Measurements from ENCODE around the gene SLC38A9.
"Not testable (repeated sequence)": the region's sequence is repeated elsewhere in the genome, so short reads cannot be mapped to it uniquely, and the experiment has no call there.

Gene SLC38A9

DNA sequence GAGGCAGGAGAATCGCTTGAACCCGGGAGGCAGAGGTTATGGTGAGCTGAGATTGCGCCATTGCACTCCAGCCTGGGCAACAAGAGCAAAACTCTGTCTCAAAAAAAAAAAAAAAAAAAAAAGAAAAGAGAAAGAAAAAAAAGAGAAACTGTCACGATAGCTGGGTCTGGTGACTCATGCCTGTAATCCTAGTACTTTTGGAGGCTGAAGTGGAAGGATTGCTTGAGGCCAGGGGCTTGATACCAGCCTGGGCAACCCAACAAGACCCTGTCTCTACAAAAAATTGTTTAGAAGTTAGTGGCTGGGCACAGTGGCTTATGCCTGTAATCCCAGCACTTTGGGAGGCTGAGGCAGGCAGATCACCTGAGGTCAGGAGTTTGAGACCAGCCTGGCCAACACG lies 104.8 kb downstream of the SLC38A9 start:
- H3K9ac ChIP-seq (ENCODE audit: low read length in 5 of 5); H3K27me3 ChIP-seq (ENCODE audit: control insufficient read depth in 5 of 5, insufficient read depth in 4 of 5, low read length in 5 of 5); H3K4me3 ChIP-seq (ENCODE audit: low read depth in 1 of 5, low read length in 5 of 5); H3K36me3 ChIP-seq (ENCODE audit: control insufficient read depth in 5 of 5, insufficient read depth in 5 of 5, low read length in 5 of 5); H3K27ac ChIP-seq (ENCODE audit: low read depth, low read length); H3K9me3 ChIP-seq (ENCODE audit: control insufficient read depth in 5 of 5, low read length in 5 of 5): not testable (repeated sequence)
- peaks cover 5 to 26% (median 14%) of the 10 kb centered on the region in 5 donors for H3K4me1 ChIP-seq (ENCODE audit: control insufficient read depth in 5 of 5, insufficient read depth in 5 of 5, low read length in 5 of 5)

DNA sequence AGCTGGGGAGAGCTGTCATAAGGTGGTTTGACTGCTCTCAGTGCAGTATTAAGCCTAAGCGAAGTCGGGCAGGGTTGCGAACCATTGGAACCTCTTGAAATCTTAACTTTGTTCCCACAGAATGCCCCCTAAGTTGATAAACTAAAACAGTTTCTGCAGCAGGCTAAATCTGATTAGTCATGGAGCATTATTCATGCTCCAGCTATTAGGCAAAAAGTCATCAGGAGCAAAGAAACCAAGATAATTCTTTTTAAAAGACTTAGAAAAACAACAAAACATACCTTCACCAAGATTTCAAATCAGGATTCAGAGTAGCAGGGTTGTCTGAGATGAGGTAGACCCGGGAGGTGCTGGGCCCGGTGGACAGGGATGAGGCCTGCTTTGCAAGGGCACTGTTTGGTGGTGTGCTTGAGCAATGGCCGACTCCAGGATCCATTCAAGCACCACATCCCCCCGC lies 107.5 kb downstream of the SLC38A9 start:
- Histone ChIP-seq H3K27ac (ENCODE audit: low read depth, low read length) (peak overlapping the region; percentile 93), H3K4me1 (ENCODE audit: control insufficient read depth in 5 of 5, insufficient read depth in 5 of 5, low read length in 5 of 5) (peaks cover 9 to 48% (median 41%) of the 10 kb centered on the region in 5 donors), H3K4me3 (ENCODE audit: low read depth in 1 of 5, low read length in 5 of 5) (no peak overlapping the region)

GRCh38 chr5:55603922-55604321 lies 108.2 kb downstream of the SLC38A9 start:
- no peaks in the 10 kb centered on the region for H3K27me3 ChIP-seq (ENCODE audit: control insufficient read depth in 5 of 5, insufficient read depth in 4 of 5, low read length in 5 of 5)
- H3K9me3 ChIP-seq (ENCODE audit: control insufficient read depth in 5 of 5, low read length in 5 of 5): no peaks in the 10 kb centered on the region
- H3K36me3 ChIP-seq (ENCODE audit: control insufficient read depth in 5 of 5, insufficient read depth in 5 of 5, low read length in 5 of 5): no peaks in the 10 kb centered on the region
- H3K4me3 ChIP-seq (ENCODE audit: low read depth in 1 of 5, low read length in 5 of 5): no peak overlapping the region
- H3K4me1 ChIP-seq (ENCODE audit: control insufficient read depth in 5 of 5, insufficient read depth in 5 of 5, low read length in 5 of 5): peaks cover 9 to 55% (median 48%) of the 10 kb centered on the region in 5 donors
- peak overlapping the region in 1 of 5 donors; percentile 68 for H3K9ac ChIP-seq (ENCODE audit: low read length in 5 of 5)
- H3K27ac ChIP-seq (ENCODE audit: low read depth, low read length): peak overlapping the region; percentile 93

More for the DNA sequence above, 107.5 kb downstream of the SLC38A9 start:
- Histone ChIP-seq H3K9me3 (ENCODE audit: control insufficient read depth in 5 of 5, low read length in 5 of 5) (no peaks in the 10 kb centered on the region), H3K36me3 (ENCODE audit: control insufficient read depth in 5 of 5, insufficient read depth in 5 of 5, low read length in 5 of 5) (no peaks in the 10 kb centered on the region), H3K9ac (ENCODE audit: low read length in 5 of 5) (peak overlapping the region in 1 of 5 donors; percentile 68), H3K27me3 (ENCODE audit: control insufficient read depth in 5 of 5, insufficient read depth in 4 of 5, low read length in 5 of 5) (no peaks in the 10 kb centered on the region)

- H3K27me3 ChIP-seq (ENCODE audit: control insufficient read depth in 5 of 5, insufficient read depth in 4 of 5, low read length in 5 of 5): no peaks in the 10 kb centered on the region
- peak overlapping the region; percentile 93 for H3K27ac ChIP-seq (ENCODE audit: low read depth, low read length)
- H3K4me1 ChIP-seq (ENCODE audit: control insufficient read depth in 5 of 5, insufficient read depth in 5 of 5, low read length in 5 of 5): peaks cover 11 to 72% (median 70%) of the 10 kb centered on the region in 5 donors
- H3K36me3 ChIP-seq (ENCODE audit: control insufficient read depth in 5 of 5, insufficient read depth in 5 of 5, low read length in 5 of 5): no peaks in the 10 kb centered on the region
- no peak overlapping the region for H3K4me3 ChIP-seq (ENCODE audit: low read depth in 1 of 5, low read length in 5 of 5)
- no peaks in the 10 kb centered on the region for H3K9me3 ChIP-seq (ENCODE audit: control insufficient read depth in 5 of 5, low read length in 5 of 5)
- peak overlapping the region in 3 of 5 donors; percentile 25 to 81 (median 70) for H3K9ac ChIP-seq (ENCODE audit: low read length in 5 of 5)
Observed at GRCh38 chr5:55601628-55602027, 110.5 kb downstream of the SLC38A9 start.

DNA sequence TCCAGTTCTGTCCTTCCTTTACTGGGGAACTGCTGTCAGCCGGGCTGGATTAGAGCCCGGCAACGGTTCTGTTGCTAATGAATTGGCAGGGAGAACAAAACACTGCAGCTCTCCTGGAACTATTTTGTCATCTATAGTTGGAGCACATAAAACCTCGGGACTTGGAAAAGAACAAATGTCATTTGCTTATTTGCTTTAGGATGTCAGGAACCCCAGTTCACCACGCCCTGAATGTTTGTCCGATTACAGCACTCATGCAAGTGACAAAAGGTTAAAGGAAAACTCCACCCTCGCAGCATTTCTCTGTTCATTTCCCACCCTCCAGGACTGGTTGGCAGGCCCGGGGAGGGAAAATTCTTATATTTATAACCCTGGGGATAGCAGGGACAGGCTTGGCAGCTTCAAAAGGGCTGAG lies 110.9 kb downstream of the SLC38A9 start:
- Histone ChIP-seq H3K4me1 (ENCODE audit: control insufficient read depth in 5 of 5, insufficient read depth in 5 of 5, low read length in 5 of 5) (peaks cover 11 to 73% (median 70%) of the 10 kb centered on the region in 5 donors), H3K4me3 (ENCODE audit: low read depth in 1 of 5, low read length in 5 of 5) (peak overlapping the region in 2 of 5 donors; percentile 8 to 22), H3K9me3 (ENCODE audit: control insufficient read depth in 5 of 5, low read length in 5 of 5) (no peaks in the 10 kb centered on the region), H3K9ac (ENCODE audit: low read length in 5 of 5) (peak overlapping the region in 4 of 5 donors; percentile 47 to 81 (median 64)), H3K27me3 (ENCODE audit: control insufficient read depth in 5 of 5, insufficient read depth in 4 of 5, low read length in 5 of 5) (no peaks in the 10 kb centered on the region), H3K27ac (ENCODE audit: low read depth, low read length) (peak overlapping the region; percentile 93), H3K36me3 (ENCODE audit: control insufficient read depth in 5 of 5, insufficient read depth in 5 of 5, low read length in 5 of 5) (no peaks in the 10 kb centered on the region)

GRCh38 chr5:55600497-55601203 lies 111.5 kb downstream of the SLC38A9 start:
- H3K9me3 ChIP-seq (ENCODE audit: control insufficient read depth in 5 of 5, low read length in 5 of 5): no peaks in the 10 kb centered on the region
- peak overlapping the region in 2 of 5 donors; percentile 8 to 22 for H3K4me3 ChIP-seq (ENCODE audit: low read depth in 1 of 5, low read length in 5 of 5)
- peak overlapping the region; percentile 93 for H3K27ac ChIP-seq (ENCODE audit: low read depth, low read length)
- no peaks in the 10 kb centered on the region for H3K27me3 ChIP-seq (ENCODE audit: control insufficient read depth in 5 of 5, insufficient read depth in 4 of 5, low read length in 5 of 5)
- peaks cover 11 to 73% (median 70%) of the 10 kb centered on the region in 5 donors for H3K4me1 ChIP-seq (ENCODE audit: control insufficient read depth in 5 of 5, insufficient read depth in 5 of 5, low read length in 5 of 5)
- no peaks in the 10 kb centered on the region for H3K36me3 ChIP-seq (ENCODE audit: control insufficient read depth in 5 of 5, insufficient read depth in 5 of 5, low read length in 5 of 5)
- peak overlapping the region; percentile 47 to 72 (median 55) for H3K9ac ChIP-seq (ENCODE audit: low read length in 5 of 5)

GRCh38 chr5:55600086-55600485 lies 112.0 kb downstream of the SLC38A9 start:
- peaks cover 11 to 73% (median 70%) of the 10 kb centered on the region in 5 donors for H3K4me1 ChIP-seq (ENCODE audit: control insufficient read depth in 5 of 5, insufficient read depth in 5 of 5, low read length in 5 of 5)
- peak overlapping the region; percentile 93 for H3K27ac ChIP-seq (ENCODE audit: low read depth, low read length)

DNA sequence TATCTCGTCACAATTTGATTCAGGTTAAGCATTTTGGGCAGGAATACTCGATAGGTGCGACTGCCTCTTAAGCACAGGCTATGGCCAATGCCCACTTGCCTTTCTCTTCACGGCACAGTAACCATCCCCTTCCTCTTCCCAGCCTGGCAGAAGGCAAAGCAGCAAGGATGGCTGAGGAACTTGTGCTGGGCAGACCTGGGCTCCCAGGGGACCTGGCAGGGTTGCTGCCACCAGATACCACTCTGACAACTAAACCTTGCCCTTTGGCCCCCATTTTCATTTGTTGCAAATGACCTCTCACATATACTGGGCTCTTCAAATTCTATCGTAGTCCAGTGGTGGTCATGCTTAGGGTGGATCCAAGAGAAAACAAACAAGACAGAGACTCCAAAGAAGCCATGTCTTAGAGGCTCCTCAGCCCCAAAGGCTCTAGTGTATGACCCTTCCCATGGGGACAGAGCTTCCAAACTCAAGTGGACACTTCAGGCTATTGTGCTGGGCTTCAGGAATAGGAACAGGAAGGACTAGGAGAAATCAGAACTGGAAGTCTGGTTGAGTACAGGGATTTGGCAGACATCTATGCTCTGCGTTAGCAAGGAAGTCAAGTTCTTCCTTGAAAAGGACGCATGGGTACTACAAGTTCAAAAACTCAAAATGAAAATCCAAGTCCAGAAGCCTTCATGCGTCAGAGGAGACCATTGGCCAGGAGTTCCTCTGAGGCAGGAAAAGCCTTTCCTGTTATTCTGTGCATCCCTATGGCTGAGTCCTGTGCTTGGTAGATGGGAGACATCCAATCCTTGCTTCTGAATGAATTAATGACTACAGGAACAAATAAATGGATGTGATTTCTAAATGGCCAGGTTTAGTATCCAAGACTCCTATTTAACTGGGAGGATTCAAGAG lies 112.7 kb downstream of the SLC38A9 start:
- Histone ChIP-seq H3K36me3 (ENCODE audit: control insufficient read depth in 5 of 5, insufficient read depth in 5 of 5, low read length in 5 of 5) (no peaks in the 10 kb centered on the region), H3K9me3 (ENCODE audit: control insufficient read depth in 5 of 5, low read length in 5 of 5) (no peaks in the 10 kb centered on the region), H3K27me3 (ENCODE audit: control insufficient read depth in 5 of 5, insufficient read depth in 4 of 5, low read length in 5 of 5) (no peaks in the 10 kb centered on the region), H3K4me1 (ENCODE audit: control insufficient read depth in 5 of 5, insufficient read depth in 5 of 5, low read length in 5 of 5) (peaks cover 12 to 70% (median 66%) of the 10 kb centered on the region in 5 donors), H3K4me3 (ENCODE audit: low read depth in 1 of 5, low read length in 5 of 5) (peak overlapping the region in 2 of 5 donors; percentile 4 to 17), H3K27ac (ENCODE audit: low read depth, low read length) (peak overlapping the region; percentile 93), H3K9ac (ENCODE audit: low read length in 5 of 5) (no peak overlapping the region)

More at GRCh38 chr5:55600086-55600485, 112.0 kb downstream of the SLC38A9 start:
- Histone ChIP-seq H3K9me3 (ENCODE audit: control insufficient read depth in 5 of 5, low read length in 5 of 5) (no peaks in the 10 kb centered on the region), H3K27me3 (ENCODE audit: control insufficient read depth in 5 of 5, insufficient read depth in 4 of 5, low read length in 5 of 5) (no peaks in the 10 kb centered on the region), H3K9ac (ENCODE audit: low read length in 5 of 5) (peak overlapping the region in 3 of 5 donors; percentile 30 to 72 (median 47)), H3K4me3 (ENCODE audit: low read depth in 1 of 5, low read length in 5 of 5) (no peak overlapping the region), H3K36me3 (ENCODE audit: control insufficient read depth in 5 of 5, insufficient read depth in 5 of 5, low read length in 5 of 5) (no peaks in the 10 kb centered on the region)

DNA sequence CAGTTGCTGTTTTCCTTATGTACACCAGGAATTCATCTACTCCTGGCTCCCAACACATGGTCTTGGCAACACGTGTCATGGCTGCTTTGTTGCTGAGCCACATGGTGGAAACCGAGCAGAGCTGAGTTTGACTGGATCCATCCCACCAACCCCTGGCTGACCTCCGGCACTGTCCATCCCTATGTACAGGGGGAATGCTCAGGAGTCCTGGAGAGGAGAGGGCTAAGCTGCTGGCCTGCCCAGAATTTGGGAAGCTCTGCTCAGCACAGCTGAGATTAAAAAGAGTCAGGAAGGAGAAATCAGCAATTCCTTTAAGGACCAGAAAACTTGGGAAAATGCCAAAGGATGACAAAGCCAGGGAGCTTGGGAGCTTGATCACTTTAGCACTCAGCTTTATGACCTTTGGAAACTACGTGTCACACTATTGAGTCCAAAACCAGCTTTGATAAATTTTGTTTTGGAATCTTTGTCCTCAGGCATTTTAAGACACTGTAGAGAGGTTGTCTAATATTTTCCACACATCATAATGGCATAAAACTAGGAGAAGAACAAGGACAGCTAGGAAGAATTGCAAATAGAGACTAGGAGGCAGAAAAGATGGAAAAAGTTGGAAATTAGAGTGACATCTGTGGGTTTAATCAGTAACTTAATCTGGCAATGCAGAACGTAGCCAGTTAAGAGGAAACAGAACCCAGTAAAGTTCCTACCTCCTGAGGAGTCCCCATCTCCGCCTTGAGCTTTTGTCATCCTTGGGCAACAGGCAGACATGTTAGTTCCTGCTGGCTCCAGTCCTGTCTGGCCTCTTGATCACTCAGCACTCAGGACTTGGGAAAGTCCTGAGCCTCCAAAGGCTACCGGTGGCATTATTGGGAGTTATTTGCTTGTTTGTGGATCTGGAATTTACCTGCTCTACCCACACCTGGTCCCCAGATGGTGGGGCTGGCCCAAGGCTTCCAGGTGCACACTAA lies 114.8 kb downstream of the SLC38A9 start:
- no peaks in the 10 kb centered on the region for H3K9me3 ChIP-seq (ENCODE audit: control insufficient read depth in 5 of 5, low read length in 5 of 5)
- H3K36me3 ChIP-seq (ENCODE audit: control insufficient read depth in 5 of 5, insufficient read depth in 5 of 5, low read length in 5 of 5): no peaks in the 10 kb centered on the region
- peak overlapping the region in 1 of 5 donors; percentile 8 for H3K9ac ChIP-seq (ENCODE audit: low read length in 5 of 5)
- peaks cover 9 to 56% (median 49%) of the 10 kb centered on the region in 5 donors for H3K4me1 ChIP-seq (ENCODE audit: control insufficient read depth in 5 of 5, insufficient read depth in 5 of 5, low read length in 5 of 5)
- H3K27me3 ChIP-seq (ENCODE audit: control insufficient read depth in 5 of 5, insufficient read depth in 4 of 5, low read length in 5 of 5): no peaks in the 10 kb centered on the region
- peak overlapping the region in 1 of 5 donors; percentile 2 for H3K4me3 ChIP-seq (ENCODE audit: low read depth in 1 of 5, low read length in 5 of 5)
- peak overlapping the region; percentile 58 for H3K27ac ChIP-seq (ENCODE audit: low read depth, low read length)

Measured in subcutaneous abdominal adipose tissue (tissue), 5 donors.